Thyroid gland (tissue), 4 donors: ENCODE measurements around the gene EXOC4.

Experiments used
- POLR2A ChIP-seq, 2 donors: fragments of 450-650 bp; IDR thresholded peaks; one replicate each; pipeline ENCODE4 v1.6.1; 2017; ENCODE audit warnings: antibody characterized with exemption in 2 of 2, mild to moderate bottlenecking in 2 of 2, moderate library complexity in 1 of 2
- TF ChIP-seq, protein P1 (sequence below), 6 experiments: fragments of 200-600 bp in 3 of 6; fragments of 450-650 bp in 3 of 6; sonication (generic) in 3 of 6; IDR thresholded peaks; one replicate each; pipeline ENCODE4 v1.5.1; 2016 to 2019; ENCODE audit warnings: antibody characterized with exemption in 6 of 6, mild to moderate bottlenecking in 2 of 6, inconsistent platforms in 1 of 6, moderate library complexity in 1 of 6

DNA sequence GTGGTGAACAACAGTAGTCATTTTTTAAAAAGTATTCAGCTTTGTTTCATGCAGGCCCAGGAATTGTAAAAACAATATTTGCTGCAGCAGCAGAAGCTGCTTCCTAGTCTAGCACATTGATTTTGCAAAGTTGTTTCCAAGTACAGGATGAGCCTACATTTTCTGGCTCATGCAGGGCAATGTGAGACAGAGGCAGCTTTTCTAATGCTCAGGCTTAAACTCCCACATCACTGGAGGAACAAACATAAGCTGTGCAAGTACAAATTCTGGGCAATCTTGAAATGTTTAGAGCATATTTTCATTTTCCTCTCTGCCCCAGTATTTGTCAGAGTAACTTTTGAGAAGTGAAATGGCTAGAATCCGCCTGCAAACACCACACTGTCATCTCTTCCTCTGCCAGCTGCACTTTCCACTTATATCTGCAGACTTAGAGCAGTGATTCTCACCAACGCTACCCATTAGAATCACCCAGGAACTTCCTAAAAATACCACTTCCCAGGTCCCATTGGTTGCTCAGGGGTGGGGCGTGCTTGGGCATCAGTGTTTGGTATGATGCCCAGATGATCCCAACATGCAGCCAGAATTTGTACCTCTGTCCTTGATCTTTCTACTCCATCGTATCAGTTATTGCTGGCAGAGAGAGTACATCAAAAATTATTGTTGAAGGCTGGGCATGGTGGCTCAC lies 570.1 kb downstream of the EXOC4 start:
- no peak for TF ChIP-seq POLR2A (IDR thresholded peaks at IDR 0.05)
- TF ChIP-seq, protein P1, sequence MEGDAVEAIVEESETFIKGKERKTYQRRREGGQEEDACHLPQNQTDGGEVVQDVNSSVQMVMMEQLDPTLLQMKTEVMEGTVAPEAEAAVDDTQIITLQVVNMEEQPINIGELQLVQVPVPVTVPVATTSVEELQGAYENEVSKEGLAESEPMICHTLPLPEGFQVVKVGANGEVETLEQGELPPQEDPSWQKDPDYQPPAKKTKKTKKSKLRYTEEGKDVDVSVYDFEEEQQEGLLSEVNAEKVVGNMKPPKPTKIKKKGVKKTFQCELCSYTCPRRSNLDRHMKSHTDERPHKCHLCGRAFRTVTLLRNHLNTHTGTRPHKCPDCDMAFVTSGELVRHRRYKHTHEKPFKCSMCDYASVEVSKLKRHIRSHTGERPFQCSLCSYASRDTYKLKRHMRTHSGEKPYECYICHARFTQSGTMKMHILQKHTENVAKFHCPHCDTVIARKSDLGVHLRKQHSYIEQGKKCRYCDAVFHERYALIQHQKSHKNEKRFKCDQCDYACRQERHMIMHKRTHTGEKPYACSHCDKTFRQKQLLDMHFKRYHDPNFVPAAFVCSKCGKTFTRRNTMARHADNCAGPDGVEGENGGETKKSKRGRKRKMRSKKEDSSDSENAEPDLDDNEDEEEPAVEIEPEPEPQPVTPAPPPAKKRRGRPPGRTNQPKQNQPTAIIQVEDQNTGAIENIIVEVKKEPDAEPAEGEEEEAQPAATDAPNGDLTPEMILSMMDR (IDR thresholded peaks at IDR 0.05): no peak
